ENCODE results near the gene OR7G2. TPM values are rescaled to one million over a fixed set of nuclear protein-coding genes. Genes with fewer than 3 reads are reported as not detected.

OR7G2 gene
- polyA plus RNA-seq, 2 of the 4 experiments (the other 2 are of a cell fraction): not detected

- TF ChIP-seq E2F6 (IDR thresholded peaks at IDR 0.05; ENCODE audit: borderline replicate concordance, low read depth): 0 out of 2 replicates have a peak, but pooled peaks have one; percentile 43
- no peak for TF ChIP-seq HOXB13 (CRISPR knock-in tag; IDR thresholded peaks at IDR 0.05; ENCODE audit: low read depth)
- peak; percentile 32 to 76; a peak in 2 of 5 replicates for TF ChIP-seq JUN (IDR thresholded peaks at IDR 0.05)
- no peak for TF ChIP-seq FOXS1 (CRISPR knock-in tag; IDR thresholded peaks at IDR 0.05)
- TF ChIP-seq MAZ (IDR thresholded peaks at IDR 0.05; ENCODE audit: borderline replicate concordance, low read depth, low read length): no peak
- no peak for TF ChIP-seq ESRRA (IDR thresholded peaks at IDR 0.05; ENCODE audit: borderline replicate concordance, low read length)
- TF ChIP-seq CTCF (IDR thresholded peaks at IDR 0.05): no peak
Measured at GRCh38 chr19:9140159-9140874, 33.0 kb upstream of the OR7G2 start, which contains the start of gene ZNF317 (continued).

- FAIRE-seq: no peak
- TF ChIP-seq E2F6 (IDR thresholded peaks at IDR 0.05; ENCODE audit: borderline replicate concordance, low read depth): no peak
- no peak for TF ChIP-seq EHMT2 (IDR thresholded peaks at IDR 0.05; ENCODE audit: low read depth)
- no peak for TF ChIP-seq JUN (IDR thresholded peaks at IDR 0.05)
- TF ChIP-seq BHLHE40 (IDR thresholded peaks at IDR 0.05; ENCODE audit: low read depth, low read length): no peak
- TF ChIP-seq CEBPB (IDR thresholded peaks at IDR 0.05): no peak
- no peak for TF ChIP-seq NFE2L2 (conservative IDR thresholded peaks at IDR 0.05; ENCODE audit: low read length)
- no peak for TF ChIP-seq HES2 (IDR thresholded peaks at IDR 0.05)
- peak overlapping the region; percentile 86 for H3K4me3 ChIP-seq
- ChIA-PET POLR2A (no interaction called here), CTCF (no interaction called here)
- H3K27ac ChIP-seq: peak overlapping the region; percentile 90 to 93
- H3K4me1 ChIP-seq: no peaks in the 10 kb centered on the region
- no peak for DNase-seq (ENCODE audit: low read depth in 1 of 2, low spot score in 1 of 2)
- WGBS (ENCODE audit: missing lambda C conversion rate): 27% methylated on average over 8 of the region's 8 CpGs
- peaks cover 35% of the 10 kb centered on the region for H3K9me3 ChIP-seq
- peak overlapping the region; percentile 65 for H3K4me2 ChIP-seq
- peak; percentile 20 to 37; a peak in 3 of 6 replicates for ATAC-seq
Measured at GRCh38 chr19:9139609-9140158, 32.4 kb upstream of the OR7G2 start.

GRCh38 chr19:9132422-9132821, 25.1 kb upstream of the OR7G2 start:
- ChIA-PET POLR2A (no interaction called here), CTCF (interaction anchor here (0.6 kb wide), 1 partner anchor 435 kb away, joined by 4 read pairs; no protein-coding TSS in a partner anchor)
- H3K4me2 ChIP-seq: no peak overlapping the region
- no peaks in the 10 kb centered on the region for H3K4me1 ChIP-seq
- H3K4me3 ChIP-seq: no peak overlapping the region
- WGBS (ENCODE audit: missing lambda C conversion rate): 10% methylated on average over 5 of the region's 5 CpGs
- no peak for ATAC-seq
- DNase-seq (ENCODE audit: low read depth in 1 of 2, low spot score in 1 of 2): no peak
- no peak overlapping the region for H3K27ac ChIP-seq
- no peaks in the 10 kb centered on the region for H3K9me3 ChIP-seq
- FAIRE-seq: no peak
- no peak for TF ChIP-seq PBX3 (IDR thresholded peaks at IDR 0.05)
- no peak for TF ChIP-seq EHMT2 (IDR thresholded peaks at IDR 0.05; ENCODE audit: low read depth)
- no peak for TF ChIP-seq JUNB (IDR thresholded peaks at IDR 0.05)
- TF ChIP-seq ZNF302 (CRISPR knock-in tag; IDR thresholded peaks at IDR 0.05): no peak
- no peak for TF ChIP-seq ZC3H11A (IDR thresholded peaks at IDR 0.05)
- TF ChIP-seq SMC3 (IDR thresholded peaks at IDR 0.05): no peak
- TF ChIP-seq FOSB (CRISPR knock-in tag; IDR thresholded peaks at IDR 0.05): no peak
- TF ChIP-seq ESRRA (IDR thresholded peaks at IDR 0.05; ENCODE audit: borderline replicate concordance, low read length): no peak
- no peak for TF ChIP-seq EHF (CRISPR knock-in tag; IDR thresholded peaks at IDR 0.05)
- TF ChIP-seq E2F6 (IDR thresholded peaks at IDR 0.05; ENCODE audit: borderline replicate concordance, low read depth): no peak
- no peak for TF ChIP-seq EP300 (IDR thresholded peaks at IDR 0.05)
- no peak for TF ChIP-seq SREBF2 (IDR thresholded peaks at IDR 0.05)
- no peak for TF ChIP-seq PHF8 (IDR thresholded peaks at IDR 0.05; ENCODE audit: borderline replicate concordance, low read depth)
- TF ChIP-seq JUN (IDR thresholded peaks at IDR 0.05): no peak
- TF ChIP-seq ZSCAN20 (CRISPR knock-in tag; IDR thresholded peaks at IDR 0.05): no peak
- TF ChIP-seq HOXB13 (CRISPR knock-in tag; IDR thresholded peaks at IDR 0.05; ENCODE audit: low read depth): no peak
